ENCODE results near the gene TMEM95. TPM values are rescaled to one million over a fixed set of nuclear protein-coding genes. Genes with fewer than 3 reads are reported as not detected.

The TMEM95 gene
- total and polyA plus RNA-seq, 8 donors = not detected

GRCh38 chr17:7325031-7325528 lies 29.9 kb upstream of the TMEM95 start:
- intact Hi-C loops (cut with DNase I) = no loop called here
- H3K9me3 ChIP-seq = no peaks in the 10 kb centered on the region
- ATAC-seq = no peak

GRCh38 chr17:7326186-7326585 lies 28.8 kb upstream of the TMEM95 start:
- DNase-seq (no peak), ATAC-seq (no peak)
- intact Hi-C loops (cut with DNase I) = no loop called here
- peaks cover 0 to 56% of the 10 kb centered on the region in 2 donors for H3K36me3 ChIP-seq
- TF ChIP-seq CTCF (IDR thresholded peaks at IDR 0.05) = no peak
- no peak overlapping the region for H3K4me3 ChIP-seq
- no peak overlapping the region for H3K27ac ChIP-seq
- H3K27me3 ChIP-seq = no peaks in the 10 kb centered on the region
- peaks cover 3 to 23% of the 10 kb centered on the region in 2 donors for H3K4me1 ChIP-seq
- H3K9me3 ChIP-seq = no peaks in the 10 kb centered on the region

More at GRCh38 chr17:7325031-7325528, 29.9 kb upstream of the TMEM95 start:
- Histone ChIP-seq H3K36me3 (peaks cover 0 to 68% of the 10 kb centered on the region in 2 donors), H3K27me3 (no peaks in the 10 kb centered on the region), H3K4me3 (no peak overlapping the region), H3K4me1 (peaks cover 0 to 14% of the 10 kb centered on the region in 2 donors), H3K27ac (no peak overlapping the region)
- no peak for DNase-seq
- TF ChIP-seq CTCF (IDR thresholded peaks at IDR 0.05) = no peak

DNA sequence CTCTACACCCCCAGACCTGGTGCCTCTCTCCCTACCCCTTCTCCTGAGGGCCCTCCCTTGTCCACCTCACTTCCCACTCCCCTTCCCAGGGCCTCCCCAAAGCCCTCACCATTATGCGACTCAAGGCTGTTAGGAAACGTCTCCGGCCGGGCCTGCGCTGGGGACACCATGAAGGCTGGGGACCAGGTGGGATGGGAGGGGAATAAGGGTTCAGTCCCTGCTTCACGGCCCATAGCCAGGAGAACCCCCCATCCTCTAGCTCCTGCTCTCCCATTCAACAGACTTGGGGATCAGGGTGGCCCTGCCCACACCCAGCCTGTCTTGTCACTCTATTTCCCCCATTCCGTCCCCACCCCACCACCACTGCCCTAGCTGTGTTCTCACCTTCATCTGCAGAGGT lies 27.9 kb upstream of the TMEM95 start:
- Histone ChIP-seq H3K4me3 (no peak overlapping the region), H3K27me3 (no peaks in the 10 kb centered on the region), H3K4me1 (peaks cover 3 to 24% of the 10 kb centered on the region in 2 donors), H3K36me3 (peaks cover 0 to 48% of the 10 kb centered on the region in 2 donors), H3K27ac (no peak overlapping the region), H3K9me3 (no peaks in the 10 kb centered on the region)
- DNase-seq = no peak
- no peak for ATAC-seq
- intact Hi-C loops (cut with DNase I) = no loop called here
- no peak for TF ChIP-seq CTCF (IDR thresholded peaks at IDR 0.05)

GRCh38 chr17:7327501-7327900 lies 27.5 kb upstream of the TMEM95 start:
- no peak overlapping the region for H3K4me3 ChIP-seq
- intact Hi-C loops (cut with DNase I) = no loop called here
- peaks cover 3 to 28% of the 10 kb centered on the region in 2 donors for H3K4me1 ChIP-seq
- TF ChIP-seq CTCF (IDR thresholded peaks at IDR 0.05) = no peak
- ATAC-seq = no peak
- H3K27me3 ChIP-seq = no peaks in the 10 kb centered on the region
- no peak overlapping the region for H3K27ac ChIP-seq
- no peak for DNase-seq
- H3K9me3 ChIP-seq = no peaks in the 10 kb centered on the region
- H3K36me3 ChIP-seq = peaks cover 0 to 43% of the 10 kb centered on the region in 2 donors

DNA sequence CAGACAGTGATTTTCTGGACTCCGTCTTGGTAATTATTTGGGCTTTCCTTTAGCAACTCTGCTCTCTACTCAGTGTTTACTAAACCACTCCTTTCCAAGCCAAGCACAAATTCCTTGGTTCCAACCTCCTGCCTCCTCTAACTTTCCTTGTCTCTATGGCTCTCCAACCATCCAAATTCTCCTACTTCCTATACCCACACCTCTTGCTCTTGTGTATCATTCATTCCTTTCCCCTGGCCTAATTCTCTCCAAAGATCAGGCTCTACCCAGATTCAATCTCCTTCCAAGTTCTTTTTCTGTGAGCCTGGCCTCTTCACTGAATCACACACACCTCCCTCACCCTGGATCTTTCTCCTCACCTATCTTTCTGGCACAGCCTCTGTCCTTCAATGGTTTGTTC lies 26.9 kb upstream of the TMEM95 start:
- Histone ChIP-seq H3K9me3 (no peaks in the 10 kb centered on the region), H3K4me3 (peak overlapping the region in 1 of 2 donors; percentile 95), H3K4me1 (peaks cover 3 to 28% of the 10 kb centered on the region in 2 donors), H3K36me3 (peaks cover 0 to 38% of the 10 kb centered on the region in 2 donors), H3K27me3 (no peaks in the 10 kb centered on the region), H3K27ac (no peak overlapping the region)
- no peak for DNase-seq
- no peak for ATAC-seq
- intact Hi-C loops (cut with DNase I) = no loop called here
- no peak for TF ChIP-seq CTCF (IDR thresholded peaks at IDR 0.05)
